Nucleus accumbens (tissue), 56 donors: ENCODE measurements around the gene KCNK18.
"Not testable (repeated sequence)": the region's sequence is repeated elsewhere in the genome, so short reads cannot be mapped to it uniquely, and the experiment has no call there.

Experiments
- DNase-seq, 56 donors: peaks; one replicate each; lab custom pipeline; 2025; lab: John Stamatoyannopoulos, UW

The KCNK18 gene

DNA sequence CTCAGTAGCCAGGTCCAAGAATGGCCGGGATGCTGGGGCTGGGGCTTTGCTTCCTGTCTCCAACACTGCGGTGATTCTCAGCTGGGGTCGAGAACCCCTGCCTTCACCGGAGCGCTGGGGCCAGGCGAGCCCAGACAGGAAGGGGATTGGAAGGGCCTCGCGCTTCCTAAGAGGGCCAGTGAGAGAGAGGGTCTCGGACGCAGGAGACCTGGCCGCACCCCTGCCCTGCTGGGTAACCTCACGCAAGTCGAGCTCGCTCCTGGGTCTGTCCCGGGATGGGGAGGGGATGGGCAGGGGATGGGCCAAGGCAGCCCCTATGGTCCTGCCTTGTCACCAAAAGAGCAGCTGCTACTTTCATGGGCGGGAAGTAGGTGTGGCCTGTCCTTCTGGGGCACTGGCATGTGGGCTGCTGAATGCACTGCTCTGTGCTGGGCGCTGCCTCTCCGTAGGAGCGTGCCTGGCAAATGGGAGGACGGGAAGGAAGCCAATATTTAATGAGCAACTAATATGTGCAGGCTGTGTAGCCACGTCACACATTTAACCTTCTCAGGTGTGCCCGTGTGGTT lies 20.0 kb downstream of the KCNK18 start:
- DNase-seq = no peak

DNA sequence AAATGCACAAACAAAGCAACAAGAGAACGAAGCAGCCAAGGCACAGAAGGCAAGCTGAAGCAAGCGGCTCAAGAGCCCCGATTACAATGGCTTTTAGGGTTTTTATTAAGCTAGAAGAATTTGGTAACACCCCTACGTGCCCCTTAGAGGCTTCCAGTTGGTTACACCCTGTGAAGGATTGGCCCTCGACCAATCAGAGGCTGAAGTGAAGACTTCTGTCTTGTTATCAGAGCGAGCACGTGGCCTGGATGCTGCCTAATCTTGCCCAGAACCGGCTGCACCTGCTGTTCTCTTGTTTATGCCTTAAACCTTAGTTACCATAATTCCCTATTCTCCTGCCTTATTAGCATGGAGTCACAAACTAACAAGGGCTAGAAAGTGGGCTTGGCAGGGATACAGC lies 21.4 kb downstream of the KCNK18 start:
- DNase-seq = no peak

DNA sequence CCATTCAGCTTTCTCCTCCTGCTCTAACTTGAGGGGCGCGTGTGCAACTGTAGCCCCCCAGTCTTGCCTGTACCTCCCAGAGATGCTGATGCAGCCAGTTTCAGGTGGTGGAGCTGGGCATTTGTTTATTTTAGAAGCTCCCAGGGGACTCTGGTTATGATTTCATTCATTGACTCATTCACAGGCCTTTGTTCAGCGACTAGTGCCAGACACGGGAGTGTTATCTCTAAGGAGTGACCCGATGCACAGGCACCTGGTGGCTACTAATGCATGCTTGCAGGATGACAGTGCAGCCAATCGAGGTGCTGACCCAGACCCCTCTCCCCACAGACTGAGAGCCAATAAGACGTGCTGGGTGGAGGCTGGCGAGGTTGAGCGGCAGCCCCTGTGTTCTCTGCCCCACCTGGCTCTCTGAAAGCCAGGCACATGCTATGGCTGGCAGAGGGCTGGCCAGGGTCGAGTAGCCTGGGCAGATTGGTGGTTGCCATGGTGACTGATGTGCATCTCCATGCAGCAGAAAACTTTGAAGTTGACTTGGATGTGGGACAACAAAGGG lies 23.9 kb downstream of the KCNK18 start:
- no peak for DNase-seq

DNA sequence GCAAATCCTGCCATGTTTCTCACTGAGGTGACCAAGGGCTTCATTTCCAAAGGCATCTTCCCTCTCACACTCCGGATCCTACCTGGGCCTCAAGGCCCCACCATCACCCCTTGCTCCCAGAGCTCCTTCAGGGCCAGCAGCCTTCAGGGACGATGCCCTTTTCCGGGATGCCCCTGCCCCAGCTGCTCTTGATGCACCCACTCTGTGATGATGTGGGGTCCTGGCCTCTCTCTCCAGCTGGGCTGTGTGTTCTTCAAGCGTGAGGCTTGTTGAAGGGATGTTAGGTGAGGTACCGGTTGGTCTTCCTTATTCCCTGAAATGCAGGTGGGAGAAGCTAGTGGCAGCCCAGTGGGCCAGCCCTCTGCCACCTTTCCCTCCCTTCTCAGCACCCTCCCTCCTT lies 25.3 kb downstream of the KCNK18 start:
- no peak for DNase-seq

DNA sequence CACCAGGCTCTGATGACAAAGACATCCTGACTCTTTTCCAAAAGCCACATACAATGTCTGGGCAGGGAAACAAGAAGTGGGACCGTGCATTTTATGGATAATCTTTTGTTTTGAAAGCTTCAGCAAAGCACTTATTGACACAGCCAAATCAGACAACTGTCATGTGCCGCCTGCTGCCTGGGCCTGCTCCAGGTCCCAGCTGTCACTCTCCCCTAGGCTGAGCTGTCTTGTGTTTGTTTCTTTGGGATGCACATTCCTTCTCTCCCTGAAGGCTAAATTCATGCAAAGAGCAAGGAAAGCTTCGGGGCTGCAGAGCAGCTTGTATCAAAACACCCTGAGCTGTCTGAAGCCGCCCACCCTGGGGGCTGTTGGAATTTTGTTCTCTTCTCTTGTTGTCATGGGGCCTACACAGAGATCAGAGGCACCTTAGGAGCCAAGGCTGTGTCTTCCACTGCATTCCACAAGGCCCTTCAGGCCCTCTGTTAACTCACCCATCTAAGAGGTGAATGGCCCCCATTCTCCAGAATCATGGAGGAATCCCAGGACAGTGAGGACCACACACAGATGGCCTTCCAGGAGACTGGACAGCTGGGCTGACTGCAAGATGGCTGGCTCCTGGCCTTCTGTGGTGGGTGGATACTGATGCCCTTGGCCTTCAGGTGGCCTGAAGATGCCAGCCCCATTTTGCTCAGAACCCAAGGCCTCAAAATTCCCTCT lies 25.8 kb downstream of the KCNK18 start:
- peak in 4 of 56 donors; percentile 7 to 13 (median 9) for DNase-seq

DNA sequence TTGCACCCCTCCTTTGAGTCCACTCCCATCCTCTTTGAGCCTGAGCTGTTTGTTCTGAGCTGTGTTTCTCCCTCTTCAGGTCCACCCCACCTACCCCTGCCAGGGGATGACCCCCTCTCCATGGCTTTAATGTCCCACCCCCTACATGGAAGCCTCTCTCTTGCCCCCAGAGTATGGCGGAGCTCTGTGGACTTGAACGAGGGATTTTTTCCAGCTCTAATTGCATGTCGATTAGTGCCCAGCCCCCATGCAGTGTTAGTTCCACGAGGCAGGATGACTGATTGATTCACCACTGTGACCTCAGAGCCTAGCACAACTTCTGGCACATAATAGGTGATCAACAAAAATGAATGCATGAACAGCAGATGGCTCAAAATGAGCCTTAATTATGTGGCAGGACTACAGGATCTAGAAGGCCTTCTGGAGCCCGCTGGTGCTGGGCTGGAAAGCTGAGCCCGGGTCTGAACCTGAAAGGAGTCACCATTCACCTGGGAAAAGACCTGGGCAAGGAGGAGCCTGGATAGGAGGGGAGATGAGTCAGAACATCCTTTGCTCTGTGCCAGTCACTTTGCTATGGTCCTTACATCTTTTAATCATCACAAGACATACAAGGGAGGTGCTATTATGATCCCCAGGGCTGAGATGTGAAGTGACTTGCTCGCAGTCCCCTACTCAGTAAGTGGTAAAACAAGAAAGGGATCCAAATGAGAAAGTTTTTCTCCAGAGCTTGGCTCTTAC lies 26.6 kb downstream of the KCNK18 start:
- no peak for DNase-seq

DNA sequence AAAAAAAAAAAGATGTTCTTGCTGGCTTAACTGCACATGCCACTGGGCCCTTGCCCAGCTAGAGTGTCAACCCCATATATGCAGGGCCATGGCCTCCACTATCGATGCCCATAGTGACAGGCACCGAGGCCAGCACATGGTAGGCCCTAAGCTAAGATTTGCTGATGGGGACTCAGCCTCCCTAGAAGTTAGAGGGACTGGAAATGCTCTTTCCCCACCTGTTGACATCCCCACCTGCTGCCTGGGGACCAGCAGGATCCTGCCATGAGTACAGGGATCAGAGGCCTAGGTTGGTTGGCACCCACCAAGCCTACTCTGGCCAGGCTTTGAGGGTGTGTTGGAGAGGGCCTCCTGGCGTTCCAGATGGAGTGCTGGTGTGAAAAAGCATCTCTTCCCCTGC lies 27.6 kb downstream of the KCNK18 start:
- DNase-seq = no peak

DNA sequence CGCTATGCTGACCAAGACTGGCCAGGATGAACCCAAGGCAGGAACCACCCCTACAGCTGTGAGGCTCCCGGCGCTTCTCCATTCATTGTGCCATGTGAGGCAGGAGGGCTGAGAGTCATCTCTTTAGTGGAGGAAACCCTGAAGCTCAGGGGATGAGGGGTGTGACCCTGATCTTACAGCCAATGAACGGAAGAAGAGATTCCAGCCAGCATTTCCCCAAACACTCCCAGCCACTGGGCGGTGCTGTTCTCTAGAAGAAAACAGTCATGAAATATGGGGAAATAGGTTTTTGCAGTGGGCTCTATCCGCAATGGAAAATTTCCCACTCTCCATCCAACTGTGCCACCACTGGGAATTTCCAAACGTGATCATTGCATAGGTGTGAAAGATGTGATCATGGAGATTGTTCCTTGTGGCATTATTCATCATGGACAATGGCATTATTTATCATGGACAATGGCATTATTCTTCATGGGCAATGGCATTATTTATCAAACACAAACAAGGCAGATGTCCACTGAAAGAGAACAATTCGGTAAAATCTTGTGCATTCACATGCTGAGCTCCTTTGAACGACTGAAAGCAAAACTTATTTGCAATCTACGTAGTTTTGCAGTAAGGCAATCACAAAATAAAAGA lies 29.6 kb downstream of the KCNK18 start:
- peak in 4 of 56 donors; percentile 1 to 22 (median 8) for DNase-seq

DNA sequence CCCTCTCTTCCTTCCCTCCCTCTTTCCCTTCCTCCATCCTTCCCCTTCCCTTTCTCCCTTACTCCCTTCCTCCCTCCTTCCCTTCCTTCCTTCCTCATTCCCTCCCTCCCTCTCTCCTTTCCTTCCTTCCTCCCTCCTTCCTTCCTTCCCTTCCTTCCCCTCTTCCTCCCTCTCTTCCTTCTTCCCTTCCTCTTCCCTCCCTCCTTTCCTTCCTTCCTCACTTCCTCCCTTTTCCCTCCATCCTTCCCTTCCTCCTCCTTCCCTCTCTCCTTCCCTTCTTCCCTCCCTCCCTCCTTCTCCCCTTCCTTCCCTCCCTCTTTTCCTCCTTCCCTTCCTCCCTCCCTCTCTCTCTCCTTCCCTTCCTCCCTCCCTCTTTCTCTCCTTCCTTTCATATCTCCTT lies 30.9 kb downstream of the KCNK18 start:
- no peak for DNase-seq

DNA sequence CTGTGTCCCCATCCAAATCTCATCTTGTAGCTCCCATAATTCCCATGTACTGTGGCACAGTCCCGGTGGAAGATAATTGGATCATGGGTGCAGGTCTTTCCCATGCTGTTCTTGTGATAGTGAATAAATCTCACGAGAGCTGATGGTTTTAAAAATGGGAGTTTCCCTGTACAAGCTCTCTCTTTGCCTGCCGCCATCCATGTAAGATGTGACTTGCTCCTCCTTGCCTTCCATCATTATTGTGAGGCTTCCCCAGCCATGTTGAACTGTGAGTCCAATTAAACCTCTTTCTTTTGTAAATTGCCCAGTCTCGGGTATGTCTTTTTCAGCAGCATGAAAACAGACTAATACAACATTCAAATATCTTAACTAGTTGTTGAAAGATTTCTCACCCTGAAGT lies 32.8 kb downstream of the KCNK18 start:
- DNase-seq = not testable (repeated sequence)

DNA sequence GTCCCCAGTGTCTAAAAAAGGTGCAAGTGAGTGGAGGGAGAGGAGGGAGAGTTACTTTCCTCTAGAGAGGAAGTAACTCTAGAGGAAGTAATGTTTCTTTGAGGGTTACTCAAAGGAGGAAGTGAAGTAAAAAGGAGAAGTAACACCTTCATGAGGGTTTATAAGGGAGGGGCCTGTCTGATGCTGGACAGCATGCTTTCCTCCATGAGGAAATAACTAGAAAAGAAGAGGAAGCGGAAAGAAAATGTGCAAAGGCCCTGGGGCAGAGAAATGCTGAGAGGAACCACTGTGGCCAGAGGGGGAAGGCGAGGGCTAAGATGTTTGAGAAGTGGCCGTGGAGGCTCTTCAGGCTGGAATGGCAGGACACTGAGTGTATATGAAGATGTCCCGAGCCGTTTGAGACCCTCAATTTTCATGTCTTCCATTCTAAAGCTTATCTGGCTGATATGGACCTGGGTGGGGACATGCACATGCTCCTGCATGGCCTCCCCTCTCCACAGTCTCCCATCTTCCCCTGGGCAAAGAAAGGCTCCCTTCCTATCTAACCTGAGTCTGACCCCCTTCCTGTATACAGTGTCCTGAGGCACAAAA lies 40.2 kb downstream of the KCNK18 start:
- DNase-seq = no peak

DNA sequence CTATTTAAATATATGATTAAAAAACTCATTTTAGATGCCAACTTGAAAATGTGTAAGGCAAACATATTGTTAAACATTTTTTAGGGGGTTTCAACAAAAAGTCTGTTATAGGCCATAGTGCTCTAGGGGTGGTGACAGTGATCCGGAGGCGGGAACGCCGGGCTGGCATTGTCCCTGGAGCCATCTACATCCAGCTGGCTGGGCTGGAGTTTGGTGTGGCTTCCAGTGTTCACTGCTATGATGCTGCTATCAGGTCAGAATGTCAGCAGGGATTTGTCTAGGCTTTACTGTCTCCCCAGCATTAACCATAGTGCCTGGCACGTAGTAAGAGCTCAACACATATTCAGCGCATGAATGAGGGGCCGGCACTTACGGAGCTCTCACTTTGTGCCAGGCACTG lies 41.8 kb downstream of the KCNK18 start:
- no peak for DNase-seq

DNA sequence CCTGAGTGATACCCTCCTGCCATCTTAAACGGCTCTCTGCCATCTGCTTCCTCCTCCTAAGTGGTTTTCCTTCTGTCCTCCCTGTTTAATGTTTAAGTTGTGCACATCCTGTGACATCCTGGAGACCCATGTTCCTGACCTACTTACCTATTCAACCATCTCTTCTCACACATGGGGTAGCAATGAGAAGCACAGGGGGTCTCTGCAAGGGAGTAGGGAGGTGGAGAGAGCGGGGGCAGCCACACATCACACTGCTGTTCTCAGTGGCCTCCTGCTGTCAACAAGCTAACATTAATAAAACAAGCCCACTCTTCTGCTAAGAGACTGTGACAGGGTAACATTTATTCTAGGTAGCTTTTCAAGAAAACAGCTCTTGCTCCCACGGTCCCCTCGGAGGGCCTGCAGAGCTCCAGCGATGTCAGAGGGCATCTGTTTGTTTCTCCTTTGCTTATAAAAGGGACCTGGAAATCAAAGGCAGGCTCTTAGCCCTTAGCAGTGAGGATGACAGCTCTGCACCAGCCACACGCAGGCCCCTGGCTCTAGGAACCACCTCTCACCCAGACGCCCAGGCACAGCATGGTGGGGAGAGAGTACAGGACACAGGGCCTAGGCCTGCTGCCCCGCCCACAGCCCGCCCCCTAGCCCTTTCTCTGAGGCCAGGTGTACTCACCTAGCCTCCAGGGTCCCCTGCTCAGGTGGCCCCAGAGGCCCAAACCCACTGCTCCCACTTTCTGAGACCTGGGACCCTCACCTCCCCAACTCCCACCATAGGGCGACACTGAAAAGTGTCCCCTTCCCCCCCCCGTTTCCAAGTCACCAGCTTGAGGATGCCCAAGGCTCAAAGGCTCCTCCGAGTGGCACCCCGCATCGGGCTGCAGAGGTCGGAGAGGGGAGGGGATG lies 42.7 kb downstream of the KCNK18 start:
- DNase-seq = no peak

DNA sequence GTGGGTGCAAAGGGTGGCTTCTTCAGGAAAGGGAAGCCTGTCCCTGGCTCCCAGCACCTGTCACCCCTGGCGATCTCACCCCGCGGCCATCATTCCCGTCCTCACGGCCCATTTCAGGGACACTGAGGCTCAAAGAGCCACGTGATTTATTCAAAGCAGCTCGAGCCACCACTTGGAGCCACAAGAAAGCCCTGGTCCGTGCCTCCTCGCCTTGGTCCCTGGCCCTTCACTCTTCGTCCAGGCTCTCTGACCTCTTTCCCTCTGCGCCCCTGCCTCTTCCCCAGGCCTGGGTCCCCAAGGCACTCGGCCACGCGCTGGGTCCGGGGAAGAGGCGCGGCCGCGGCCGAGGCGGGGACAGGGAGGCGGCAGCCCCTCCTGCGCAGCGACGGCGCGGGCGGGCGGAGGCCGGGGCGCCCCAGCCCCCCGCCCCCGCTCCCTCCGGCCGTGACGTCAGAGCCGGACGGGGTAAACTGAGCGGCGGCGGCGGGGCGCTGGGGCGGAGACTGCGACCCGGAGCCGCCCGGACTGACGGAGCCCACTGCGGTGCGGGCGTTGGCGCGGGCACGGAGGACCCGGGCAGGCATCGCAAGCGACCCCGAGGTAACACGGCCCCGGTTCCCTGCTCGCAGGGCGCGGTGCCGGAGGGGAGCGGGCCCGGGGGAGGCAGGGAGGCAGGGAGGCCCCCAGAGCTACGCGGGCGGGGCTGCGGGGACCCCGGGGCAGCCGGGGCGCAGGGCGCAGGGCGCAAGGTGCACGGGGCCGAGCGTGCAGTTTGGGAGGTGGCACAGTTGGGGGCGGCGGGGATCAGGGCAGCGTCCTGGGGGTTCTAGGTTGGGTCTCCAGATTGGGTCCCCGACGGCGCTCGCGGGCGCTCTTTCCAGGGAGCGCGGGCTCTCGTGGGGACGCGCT lies 43.6 kb downstream of the KCNK18 start, which contains the start of gene SLC18A2:
TSS of gene SLC18A2 (plus strand) at position 494 of the 909 bp plus-strand sequence. CDS start 580 bp downstream, outside the sequence.
- DNase-seq = no peak

DNA sequence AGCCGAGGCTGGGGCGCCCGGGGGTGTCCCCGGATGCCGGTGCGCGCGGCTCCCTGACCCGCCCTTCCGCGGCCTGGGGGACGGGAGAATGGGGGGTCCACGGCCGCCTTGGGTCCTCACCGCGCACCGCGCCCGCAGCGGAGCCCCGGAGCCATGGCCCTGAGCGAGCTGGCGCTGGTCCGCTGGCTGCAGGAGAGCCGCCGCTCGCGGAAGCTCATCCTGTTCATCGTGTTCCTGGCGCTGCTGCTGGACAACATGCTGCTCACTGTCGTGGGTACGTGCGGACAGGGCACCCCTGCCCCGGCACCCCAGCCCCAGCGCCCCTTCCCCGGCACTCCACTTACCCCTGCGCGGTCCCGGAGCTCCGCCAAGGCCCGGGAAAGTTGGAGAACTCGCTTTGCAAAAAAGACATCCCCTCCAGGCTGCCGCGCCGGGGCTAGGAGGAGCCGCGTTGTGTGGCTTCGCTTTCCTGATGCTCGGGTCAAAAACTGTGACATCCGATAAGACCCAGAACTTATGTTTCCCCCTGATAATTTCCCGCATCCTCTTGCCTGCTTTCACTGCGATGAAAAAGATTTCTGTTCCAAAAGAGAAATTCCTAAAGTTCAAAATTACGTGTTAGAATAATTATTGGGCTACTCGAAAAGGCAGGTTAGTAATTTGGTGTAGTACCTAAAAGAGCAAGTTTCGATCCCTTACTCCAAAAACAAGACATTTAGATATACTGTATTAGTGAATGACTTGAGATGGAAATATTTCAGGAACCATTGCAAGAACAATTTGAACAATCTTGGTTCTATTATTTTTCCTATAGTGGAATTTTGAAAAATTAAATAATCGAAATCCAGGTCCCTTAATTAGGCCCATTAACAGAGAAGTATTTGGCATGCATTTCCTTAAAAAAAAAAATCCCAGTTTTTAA lies 44.5 kb downstream of the KCNK18 start:
- no peak for DNase-seq

DNA sequence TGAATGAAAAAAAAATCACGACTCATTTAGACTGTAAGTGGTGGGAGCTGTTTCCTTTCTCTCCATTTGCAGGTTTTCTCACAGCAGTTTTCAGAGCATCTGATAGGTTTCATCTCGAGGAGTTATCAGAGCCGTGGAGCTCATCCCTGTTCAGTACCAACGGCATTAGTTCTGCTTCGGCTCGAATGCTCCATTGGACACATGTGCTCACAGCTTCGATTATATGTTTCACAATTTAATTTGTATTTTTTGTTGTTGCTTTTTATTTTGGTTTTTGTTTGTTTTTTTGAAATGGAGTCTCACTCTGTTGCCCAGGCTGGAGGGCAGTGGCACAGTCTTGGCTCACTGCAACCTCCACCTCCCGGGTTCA lies 45.2 kb downstream of the KCNK18 start:
- DNase-seq = no peak

DNA sequence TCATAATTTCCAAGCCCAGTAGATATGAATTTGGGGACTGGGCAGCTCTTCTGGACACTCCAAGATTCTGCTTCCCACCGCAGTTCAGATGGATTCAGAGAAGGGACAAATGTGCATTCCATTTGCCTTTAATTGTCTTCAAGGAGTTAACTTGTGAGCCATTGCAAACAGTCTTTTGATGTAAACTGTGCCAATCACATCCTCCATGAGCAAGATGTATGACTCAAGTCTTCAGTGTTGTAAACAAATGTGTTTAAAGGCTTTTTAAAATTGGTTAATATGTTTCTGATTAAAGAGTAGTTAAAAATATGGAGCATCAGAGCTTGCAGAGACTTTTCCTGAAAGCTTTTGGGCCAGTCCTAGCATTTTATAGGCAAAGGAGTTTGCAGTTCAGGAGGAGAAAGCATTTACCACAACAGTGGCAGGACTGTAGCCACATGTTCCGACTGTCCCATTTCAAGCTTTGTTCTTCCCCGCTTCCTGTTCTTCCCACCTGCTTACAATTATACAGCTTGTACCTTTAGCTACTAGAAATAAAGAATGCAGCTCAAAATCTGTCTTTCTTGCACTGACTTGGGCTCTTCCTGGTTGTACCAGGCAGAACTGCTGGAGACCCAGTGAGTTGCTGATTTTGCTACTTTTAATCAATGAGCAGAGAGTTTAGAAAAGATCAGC lies 49.8 kb downstream of the KCNK18 start:
- no peak for DNase-seq
